Measurements from ENCODE around the gene CEACAM21. TPM values are rescaled to one million over a fixed set of nuclear protein-coding genes. Genes with fewer than 3 reads are reported as not detected.
"Not testable (repeated sequence)": the region's sequence is repeated elsewhere in the genome, so short reads cannot be mapped to it uniquely, and the experiment has no call there.

Gene CEACAM21
- total RNA-seq, 1 donor from 2014 or later: 0.73 TPM

DNA sequence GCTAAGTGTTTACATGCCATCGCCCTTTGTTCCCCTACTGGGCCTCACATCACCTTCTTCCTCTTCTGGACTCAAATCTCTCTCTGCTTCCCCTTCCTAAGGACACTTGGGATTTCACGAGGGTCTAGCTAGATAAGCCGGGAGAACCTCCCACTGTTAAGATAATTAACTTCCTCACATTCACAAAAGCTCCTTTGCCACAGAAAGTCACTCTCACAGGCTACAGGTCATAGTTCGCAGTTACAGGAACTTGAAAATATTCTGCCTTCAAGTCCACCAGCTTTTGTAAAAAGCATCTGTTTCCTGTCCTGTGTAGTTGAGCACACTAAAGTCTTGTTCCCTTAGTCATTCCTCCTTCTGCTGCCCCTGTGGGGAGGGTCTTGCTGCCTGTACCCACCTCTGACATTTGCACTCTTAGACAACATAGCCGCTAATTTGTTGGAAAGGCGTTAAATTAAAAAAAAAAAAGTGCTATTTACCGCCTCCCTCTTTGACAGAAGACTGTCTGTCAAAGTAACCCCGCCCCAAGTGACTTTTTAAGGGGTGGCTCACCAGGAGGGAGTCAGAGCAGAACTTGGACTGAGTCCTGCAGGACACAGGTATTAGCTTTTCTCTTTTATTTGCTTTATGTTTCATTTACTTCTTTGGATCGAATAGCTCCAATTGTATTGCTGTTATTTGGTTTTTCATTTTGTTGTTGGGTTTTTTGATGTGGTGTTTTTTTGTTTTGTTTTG, 26.8 kb upstream of the CEACAM21 start:
- peak; percentile 80 for DNase-seq (ENCODE audit: low read depth, low spot score)

DNA sequence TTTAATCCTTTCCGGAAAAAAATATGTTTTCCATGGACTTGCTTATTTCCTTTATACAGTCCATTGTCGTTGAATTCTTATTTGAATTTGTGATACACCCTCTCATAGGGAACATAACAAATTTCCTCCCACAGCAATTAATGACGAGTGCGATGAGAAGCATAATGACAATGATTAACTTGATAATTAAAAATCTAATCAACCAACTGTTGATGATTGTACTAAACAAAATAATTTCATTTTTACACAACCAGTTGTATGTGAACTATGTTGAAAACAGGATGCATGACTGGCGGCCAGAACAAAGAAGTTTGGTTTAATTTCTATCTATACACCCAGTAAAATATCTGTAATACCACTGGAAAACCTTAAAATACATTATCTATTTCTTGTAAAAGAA, 26.1 kb upstream of the CEACAM21 start:
- DNase-seq (ENCODE audit: low read depth, low spot score): no peak

DNA sequence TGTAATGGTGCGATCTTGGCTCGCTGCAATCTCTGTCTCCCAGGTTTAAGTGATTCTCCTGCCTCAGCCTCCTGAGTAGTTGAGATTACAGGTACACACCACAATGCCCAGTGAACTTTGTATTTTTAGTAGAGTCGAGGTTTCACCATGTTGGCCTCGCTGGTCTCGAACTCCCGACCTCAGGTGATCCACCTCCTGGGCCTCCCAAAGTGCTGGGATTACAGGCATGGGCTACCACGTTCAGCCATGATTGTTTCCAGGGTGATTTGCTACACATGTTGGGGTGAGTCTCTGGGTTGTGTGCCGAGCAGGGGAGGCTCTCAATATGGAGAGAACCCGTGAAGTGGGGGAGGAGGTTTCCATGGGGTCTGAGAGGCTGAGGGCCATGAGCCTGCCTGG, 24.8 kb upstream of the CEACAM21 start:
- DNase-seq (ENCODE audit: low read depth, low spot score): no peak

DNA sequence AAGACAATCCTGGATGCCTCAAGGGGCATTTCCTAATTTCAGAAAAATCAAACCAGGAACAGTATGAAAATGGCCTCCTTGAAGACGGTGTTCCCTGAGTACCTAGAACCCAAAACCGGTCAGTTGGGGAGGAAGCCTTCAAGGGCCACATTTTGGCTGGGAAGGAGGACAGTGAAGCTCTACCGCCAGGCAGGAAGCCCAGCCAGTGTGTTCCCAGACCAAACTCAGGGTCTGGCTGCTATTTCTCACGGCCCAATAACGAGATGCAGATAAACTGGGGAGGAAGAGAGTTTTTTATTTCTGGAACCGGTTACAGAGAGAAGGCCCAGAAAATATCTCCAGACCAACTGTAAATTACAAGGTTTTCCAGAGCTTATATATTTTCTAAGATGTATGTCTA, 24.3 kb upstream of the CEACAM21 start:
- DNase-seq (ENCODE audit: low read depth, low spot score): no peak

DNA sequence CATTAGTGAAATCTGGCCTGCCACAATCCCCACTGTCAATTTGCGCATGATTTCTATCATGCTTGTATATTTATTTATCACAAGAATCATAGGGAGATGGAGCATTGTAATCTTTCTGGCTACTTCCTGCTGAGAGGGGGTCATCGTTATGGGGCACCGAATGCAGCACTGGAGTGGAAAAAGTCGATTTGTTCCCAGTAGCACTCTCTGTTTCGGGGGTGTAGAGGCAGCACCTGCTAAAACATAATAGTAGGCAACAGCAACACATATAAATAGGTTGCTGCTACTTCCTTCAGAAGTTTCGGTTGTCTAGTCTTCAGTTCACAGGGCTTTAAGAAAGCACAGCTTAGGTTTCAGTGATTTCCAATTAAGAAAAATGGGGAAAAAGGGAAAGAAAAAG, 23.4 kb upstream of the CEACAM21 start:
- no peak for DNase-seq (ENCODE audit: low read depth, low spot score)

DNA sequence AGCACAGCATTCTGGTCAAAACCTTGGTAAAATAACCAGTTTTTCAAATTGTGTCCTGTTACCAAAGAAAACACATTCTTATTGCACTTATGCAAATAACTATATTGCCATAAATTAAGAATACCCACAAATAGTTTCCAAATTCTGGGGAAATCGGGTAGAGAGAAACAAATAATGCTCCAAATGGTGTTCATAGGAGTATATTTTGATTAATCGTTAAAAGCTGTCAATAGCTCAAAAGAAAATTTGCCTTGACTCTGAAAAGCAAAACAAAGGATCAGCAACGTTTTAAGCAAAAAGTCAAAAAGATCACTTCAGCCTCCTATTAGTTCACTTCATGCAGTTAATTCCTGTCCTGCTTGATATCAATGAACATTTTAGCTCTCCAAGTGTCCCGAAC, 22.2 kb upstream of the CEACAM21 start:
- DNase-seq (ENCODE audit: low read depth, low spot score): no peak

DNA sequence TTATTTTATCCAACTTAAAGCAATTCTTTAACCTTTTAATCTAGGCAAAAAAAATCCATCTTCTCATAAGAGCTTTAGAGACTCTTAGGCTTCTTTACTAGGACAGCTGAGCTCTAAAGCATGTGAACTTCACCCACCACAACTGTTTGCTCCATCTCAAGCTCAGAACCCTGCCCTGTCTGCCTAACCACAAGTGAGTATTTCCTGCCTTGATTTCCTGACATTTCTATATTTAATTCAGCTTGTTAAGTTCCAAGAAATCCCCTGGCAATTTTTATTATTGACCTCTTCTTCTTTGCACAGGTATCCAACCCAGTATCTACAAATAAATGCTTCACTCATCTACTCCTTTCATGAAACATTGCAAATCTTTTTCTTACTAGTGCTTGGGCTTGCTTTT, 21.1 kb upstream of the CEACAM21 start:
- no peak for DNase-seq (ENCODE audit: low read depth, low spot score)

DNA sequence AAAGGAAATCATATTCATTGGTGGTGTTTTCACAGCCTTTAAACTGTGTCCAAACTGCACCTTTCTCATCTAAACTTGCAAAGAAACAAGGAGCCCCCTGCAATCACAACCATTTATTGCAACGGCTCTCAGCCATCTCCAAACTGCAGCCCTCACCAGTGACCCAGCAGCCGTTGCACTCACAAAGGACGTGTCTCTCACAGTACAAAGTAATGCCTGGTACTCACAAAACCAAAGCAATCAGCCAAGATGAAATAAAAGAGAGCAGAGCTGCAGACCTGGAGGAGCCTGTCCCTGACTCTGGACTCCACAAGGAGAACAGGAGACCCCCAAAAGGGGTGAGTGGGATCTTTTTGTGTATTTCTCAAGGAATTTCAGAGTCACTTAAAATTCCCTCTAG, 20.2 kb upstream of the CEACAM21 start:
- no peak for DNase-seq (ENCODE audit: low read depth, low spot score)

DNA sequence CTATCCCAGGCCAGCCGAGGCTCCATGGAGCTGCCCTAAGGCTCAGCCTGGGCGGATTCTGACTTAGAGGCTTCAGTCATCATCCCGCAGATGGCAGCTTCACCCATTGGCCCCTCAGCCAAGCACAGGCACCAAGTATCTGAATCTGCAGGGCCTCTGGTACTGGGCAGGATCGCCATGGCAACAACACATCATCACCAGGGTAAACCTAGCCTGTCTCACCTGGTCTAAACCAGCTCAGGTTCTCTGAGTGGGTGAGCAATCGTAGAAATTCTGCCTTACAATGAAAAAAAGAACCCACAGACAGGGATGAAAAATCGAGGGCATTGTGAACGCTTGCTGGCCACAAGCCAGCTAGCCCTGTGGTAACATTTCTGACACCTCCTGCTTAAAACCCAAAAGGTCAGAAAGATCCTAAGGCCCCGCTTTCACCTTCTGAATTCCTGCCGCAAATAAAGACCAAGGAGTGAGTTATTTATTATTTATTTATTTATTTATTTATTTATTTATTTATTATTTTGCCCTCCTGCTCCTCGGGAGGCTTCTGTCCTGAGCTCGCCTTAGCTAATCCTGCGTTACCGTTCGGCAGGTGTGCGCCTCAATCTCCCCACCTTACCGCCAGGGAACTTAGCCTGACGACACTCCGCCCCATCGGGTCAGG, 12.0 kb upstream of the CEACAM21 start:
- DNase-seq (ENCODE audit: low read depth, low spot score): no peak

DNA sequence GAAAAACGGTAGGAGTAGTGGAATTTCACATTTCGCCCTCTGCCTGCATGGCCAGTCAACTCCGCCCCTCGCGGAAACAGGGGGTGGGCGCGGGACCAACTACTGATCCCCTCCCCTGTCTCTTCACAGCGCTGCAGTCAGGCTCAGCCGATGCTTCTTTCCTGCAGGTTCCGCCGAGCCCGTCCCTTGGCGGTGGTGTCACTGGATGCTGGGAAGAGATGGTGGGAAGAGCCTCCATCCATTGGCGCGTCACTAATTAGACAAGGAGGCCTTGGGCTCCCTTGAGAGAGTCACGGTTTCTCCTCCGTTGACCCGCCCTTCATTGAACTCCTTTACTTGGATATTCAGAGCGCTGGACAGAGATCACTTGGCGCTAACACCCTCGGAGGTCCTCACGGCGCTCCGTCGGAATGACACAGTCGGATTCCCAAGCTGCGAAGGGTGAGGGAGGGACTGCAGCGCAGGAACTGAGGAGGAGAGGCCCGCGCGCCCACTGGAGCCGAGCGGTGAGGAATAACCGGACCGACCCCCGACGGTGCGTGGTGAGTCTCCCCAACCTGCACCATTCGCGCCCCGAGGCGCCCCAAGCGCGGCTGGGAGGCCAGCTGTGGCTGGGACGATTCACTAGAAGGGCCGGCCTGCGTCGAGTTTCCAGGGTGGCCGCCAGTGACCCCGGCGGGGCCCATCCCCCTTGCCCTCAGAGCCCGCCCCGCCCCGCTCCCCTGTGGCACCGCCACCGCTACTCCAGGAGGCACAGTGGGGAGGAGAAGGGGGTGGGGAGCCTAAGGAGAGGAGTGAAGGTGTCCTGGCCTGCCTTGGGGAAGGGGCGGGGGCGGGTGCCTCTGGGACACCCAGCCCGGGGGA, 11.2 kb upstream of the CEACAM21 start:
- DNase-seq (ENCODE audit: low read depth, low spot score): no peak

DNA sequence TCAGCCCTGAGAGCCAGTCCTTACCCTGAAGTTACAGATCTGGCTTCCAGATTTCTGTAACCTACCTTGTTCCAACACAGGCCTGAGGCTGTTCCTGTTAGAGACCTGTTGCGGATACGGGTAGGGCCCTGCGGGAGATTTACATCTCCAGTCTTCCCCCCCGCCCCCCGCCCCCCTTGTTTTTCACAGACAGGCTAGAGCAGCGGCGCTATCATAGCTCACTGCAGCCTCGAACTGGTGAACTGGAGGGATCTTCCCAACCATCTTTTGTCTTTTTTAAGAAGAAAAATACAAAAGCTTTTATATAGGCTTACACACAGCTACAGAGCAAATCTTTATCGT, 10.6 kb upstream of the CEACAM21 start:
- no peak for DNase-seq (ENCODE audit: low read depth, low spot score)

DNA sequence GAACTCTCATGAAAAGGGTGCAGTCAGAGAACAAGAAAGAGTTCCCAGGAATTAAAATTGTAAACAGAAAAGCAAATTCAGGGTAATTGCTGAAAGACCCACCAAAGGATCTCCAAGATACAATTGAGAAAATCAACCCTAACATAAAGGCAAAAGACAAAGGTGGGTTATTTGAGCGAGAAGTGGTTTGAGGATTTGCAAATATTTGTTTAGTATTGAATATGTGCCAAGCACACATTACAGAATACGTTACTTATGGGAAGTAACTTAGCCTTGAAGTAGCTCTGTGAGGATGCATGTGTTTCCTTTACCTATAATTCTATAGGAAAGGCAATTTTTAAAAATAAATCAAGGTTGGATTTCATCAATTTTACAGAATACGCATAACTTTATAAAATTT, 10.0 kb upstream of the CEACAM21 start:
- no peak for DNase-seq (ENCODE audit: low read depth, low spot score)

DNA sequence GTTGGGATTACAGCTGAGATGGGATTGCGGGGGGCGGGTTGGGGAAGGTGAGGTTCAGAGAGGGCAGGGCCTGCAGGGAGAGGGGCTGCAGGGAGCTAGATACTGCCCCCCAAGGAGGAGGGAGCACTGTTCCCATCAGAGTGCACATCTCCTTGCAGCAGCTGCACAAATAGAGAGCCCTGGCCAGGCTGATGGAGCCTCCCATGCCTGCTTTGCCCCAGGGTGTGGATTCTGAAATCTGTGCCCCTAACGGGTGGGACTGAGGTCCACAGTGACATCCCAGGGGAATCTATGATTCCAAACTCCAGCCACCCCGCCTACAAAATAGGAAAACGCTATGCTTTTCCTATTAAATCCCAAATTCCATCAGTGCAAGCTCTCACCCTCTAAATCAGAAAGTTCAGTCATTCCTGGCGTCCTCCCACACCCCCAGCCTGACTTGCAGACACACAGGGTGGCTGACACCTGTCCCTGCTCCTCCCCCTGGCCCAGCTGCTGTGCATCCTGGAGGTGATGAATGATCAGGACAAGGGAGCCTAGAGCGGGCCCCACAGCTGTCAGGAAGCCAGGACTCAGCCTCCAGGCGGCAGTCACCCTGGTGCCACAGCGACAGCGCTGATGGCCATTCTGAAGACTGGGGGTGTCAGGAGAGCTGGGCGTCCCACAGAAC, 6.3 kb upstream of the CEACAM21 start:
- no peak for DNase-seq (ENCODE audit: low read depth, low spot score)

DNA sequence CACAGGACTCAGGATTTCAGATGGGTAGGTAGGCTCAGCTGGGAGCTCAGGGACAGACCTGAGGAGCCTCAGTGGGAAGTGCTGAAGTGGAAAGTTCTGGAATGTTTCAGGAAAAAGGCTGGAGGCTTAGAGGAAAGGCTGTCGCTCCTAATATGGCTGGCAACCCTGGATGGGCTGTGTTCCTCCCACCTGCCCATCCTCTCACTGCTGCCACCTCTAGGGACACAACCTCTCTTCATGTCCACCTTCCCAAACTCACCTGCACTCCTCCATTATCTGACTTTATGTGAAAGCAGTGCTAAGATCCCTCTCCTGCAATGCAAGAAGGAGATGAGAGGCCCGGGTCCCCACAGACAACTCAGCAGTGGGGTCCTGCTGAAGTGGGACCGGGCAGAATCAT, 5.8 kb upstream of the CEACAM21 start:
- DNase-seq (ENCODE audit: low read depth, low spot score): no peak

DNA sequence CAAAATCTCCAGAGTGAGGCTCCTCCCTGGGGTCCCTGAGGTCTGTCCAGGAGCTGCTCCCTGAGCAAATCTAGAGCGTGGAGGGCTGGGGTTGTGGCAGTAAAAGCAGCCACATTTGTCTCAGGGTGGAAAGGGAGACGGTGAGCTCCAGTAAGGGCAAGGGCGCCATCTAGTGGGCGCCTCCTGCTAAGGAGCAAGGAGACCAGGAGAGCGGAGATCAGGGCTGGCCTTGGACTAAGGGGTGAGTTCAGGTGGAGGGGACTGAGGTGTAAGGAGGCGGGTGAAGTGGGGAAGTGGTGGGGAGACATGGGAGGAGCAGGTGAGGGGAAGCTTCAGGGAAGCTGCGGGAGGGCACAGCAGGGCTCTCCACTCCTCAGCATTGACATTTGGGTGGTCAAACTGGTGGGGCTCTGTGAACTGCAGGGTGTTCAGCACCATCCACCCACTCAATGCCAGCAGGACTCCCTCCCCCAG, 5.3 kb upstream of the CEACAM21 start:
- peak; percentile 45 for DNase-seq (ENCODE audit: low read depth, low spot score)

DNA sequence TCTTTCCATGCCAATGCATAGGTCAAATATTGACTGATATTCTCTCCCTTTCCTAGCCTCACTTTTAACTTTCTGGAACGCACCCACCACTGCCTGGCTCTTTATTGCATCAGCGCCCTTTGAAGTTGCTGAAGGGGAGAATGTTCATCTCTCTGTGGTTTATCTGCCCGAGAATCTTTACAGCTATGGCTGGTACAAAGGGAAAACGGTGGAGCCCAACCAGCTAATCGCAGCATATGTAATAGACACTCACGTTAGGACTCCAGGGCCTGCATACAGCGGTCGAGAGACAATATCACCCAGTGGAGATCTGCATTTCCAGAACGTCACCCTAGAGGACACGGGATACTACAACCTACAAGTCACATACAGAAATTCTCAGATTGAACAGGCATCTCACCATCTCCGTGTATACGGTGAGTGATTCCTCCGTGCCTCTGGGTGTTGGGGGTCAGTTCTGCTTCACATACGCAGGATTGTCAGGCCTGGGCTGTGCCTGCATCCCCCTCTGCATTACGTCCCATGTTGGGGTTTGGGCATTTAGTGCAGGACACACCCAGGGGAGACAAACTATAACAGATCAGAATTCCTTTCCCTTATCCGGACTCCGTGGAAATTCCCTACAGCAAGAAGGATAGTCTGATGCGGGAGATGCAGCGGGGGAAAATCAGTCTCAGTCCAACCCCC, 1.3 kb downstream of the CEACAM21 start:
- no peak for DNase-seq (ENCODE audit: low read depth, low spot score)

DNA sequence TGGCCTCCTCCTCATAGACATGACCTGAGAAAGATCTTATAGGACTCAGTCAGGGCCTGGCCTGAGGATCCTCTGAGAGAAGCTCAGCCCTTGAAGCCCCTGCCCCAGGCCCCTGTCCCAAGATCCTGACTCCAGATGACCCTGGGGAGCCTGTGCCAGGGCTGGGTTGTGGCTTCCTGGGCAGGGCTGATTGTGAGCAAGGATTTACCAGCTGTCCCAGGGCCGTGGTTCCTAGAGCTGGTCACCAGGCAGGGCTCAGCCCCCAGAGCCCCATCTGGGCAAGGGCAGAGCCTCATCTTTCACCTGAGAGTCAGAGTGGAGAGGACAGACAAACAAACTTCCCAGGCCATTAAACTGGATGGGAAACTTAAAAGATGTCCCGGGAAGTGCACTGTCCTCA, 1.9 kb downstream of the CEACAM21 start:
- no peak for DNase-seq (ENCODE audit: low read depth, low spot score)

DNA sequence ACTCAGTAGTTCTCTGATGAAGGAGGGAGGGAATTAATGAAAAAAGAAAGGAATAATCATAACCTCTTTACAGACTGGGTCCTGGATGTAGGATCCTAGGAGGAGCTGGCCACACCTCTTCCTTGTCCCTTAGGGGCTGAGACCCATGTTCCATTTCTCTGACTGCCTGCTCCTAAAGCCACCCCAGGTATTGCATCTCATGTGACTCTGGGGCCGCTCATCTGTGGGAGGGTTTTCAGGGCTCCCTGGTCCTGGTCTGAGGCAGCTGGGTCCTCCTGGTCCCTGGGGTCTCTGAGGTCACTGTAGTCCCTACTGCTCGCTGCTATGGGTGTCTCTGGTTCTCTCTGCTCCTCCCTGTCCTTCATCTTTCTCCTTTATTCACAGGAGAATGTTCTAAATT, 2.9 kb downstream of the CEACAM21 start:
- DNase-seq (ENCODE audit: low read depth, low spot score): no peak

DNA sequence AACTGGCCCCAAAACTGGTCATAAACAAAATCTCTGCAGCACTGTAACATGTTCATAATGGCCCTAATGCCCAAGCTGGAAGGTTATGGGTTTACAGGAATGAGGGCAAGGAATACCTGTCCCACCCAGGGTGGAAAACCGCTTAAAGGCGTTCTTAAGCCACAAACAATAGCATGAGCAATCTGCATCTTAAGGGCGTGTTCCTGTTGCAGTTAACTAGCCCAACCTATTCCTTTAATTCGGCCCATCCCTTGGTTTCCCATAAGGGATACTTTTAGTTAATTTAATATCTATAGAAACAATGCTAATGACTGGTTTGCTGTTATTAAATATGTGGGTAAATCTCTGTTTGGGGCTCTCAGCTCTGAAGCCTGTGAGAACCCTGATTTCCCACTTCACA, 5.1 kb downstream of the CEACAM21 start:
- DNase-seq (ENCODE audit: low read depth, low spot score): not testable (repeated sequence)

DNA sequence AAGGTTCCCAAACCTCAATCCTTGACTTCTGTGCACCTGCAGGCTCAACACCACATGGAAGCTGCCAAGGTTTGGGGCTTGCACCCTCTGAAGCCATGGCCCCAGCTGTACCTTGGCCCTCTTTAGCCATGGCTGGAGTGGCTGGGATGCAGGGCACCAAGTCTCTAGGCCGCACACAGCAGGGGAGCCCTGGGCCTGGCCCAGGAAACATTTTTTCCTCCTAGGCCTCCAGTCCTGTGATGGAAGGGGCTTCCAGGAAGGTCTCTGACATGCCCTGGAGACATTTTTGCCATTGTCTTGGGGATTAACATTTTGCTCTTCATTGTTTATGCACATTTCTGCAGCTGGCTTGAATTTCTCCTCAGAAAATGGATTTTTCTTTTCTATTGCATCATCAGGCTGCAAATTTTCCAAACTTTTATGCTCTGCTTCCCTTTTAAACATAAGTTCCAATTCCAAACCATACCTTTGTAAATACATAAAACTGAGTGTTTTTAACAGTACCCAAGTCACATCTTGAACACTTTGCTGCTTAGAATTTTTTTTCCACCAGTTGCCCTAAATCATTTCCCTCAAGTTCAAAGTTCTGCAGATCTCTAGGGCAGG, 6.7 kb downstream of the CEACAM21 start:
- DNase-seq (ENCODE audit: low read depth, low spot score): not testable (repeated sequence)

Data from pulmonary artery endothelial cell (primary cell).